ENCODE measurements around the gene MRPL28. TPM values are rescaled to one million over a fixed set of nuclear protein-coding genes. Genes with fewer than 3 reads are reported as not detected.

The MRPL28 gene
- total RNA-seq, 1 experiment from 2014 or later, result 61.4 TPM

DNA sequence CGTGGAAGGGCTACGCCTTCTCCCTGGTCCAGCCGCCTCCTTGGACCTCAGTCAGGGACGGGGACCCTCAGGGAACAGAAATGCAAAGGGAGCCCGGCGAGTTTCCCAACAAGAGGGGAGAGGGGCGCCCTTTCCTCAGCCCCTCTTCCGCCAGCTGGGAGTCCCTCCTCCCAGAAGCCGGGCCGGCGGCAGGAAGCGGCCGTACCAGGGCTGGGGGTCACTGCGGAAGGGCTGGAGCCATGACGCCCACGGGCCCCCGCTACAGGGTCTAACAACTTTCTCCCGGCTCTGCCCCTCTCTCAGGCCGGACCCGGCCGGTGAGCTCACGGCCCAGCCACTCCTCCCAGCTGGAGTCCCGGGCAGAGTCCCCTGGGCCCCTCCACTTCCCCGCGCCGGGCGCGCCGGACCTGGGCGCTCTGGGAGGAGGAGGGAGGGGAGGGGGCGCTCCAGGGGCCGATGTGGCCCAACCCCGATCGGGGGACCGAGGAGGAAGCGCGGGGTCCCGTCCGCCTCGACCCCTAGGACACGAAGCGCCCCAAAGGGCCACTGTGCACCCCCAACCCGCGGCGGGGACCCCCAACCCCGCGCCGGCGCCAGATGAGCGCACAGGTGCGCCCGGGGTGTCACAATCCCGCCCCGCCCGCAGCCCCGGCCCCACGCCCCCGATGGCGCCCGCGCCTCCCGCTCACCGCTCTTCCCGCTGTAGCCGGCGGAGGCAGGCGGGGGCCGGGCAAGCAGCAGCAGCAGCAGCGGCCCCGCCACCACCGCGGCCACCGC is 10.9 kb upstream of the MRPL28 start (continued):
- no peak for TF ChIP-seq SIN3A (IDR thresholded peaks at IDR 0.05; ENCODE audit: low read depth)
- TF ChIP-seq TCF7L2 (IDR thresholded peaks at IDR 0.05; ENCODE audit: borderline replicate concordance, extremely low read depth, insufficient read depth, insufficient read length), result no peak
- TF ChIP-seq ZNF274 (IDR thresholded peaks at IDR 0.05; ENCODE audit: low read depth, low read length), result no peak
- no peak for TF ChIP-seq POLR2AphosphoS5 (IDR thresholded peaks at IDR 0.05; ENCODE audit: low read depth, low read length)
- TF ChIP-seq FOSL1 (IDR thresholded peaks at IDR 0.05; ENCODE audit: low read depth), result no peak

- CTCF ChIA-PET, result no interaction called here
- peak; percentile 31 for ATAC-seq
- TF ChIP-seq SRF (IDR thresholded peaks at IDR 0.05; ENCODE audit: low read depth) (no peak), JUND (IDR thresholded peaks at IDR 0.05) (no peak), ELF1 (IDR thresholded peaks at IDR 0.05; ENCODE audit: borderline replicate concordance, low read depth) (no peak), REST (IDR thresholded peaks at IDR 0.05; ENCODE audit: low read depth) (no peak), RAD21 (IDR thresholded peaks at IDR 0.05; ENCODE audit: low read depth) (no peak), SIN3A (IDR thresholded peaks at IDR 0.05; ENCODE audit: low read depth) (no peak), FOSL1 (IDR thresholded peaks at IDR 0.05; ENCODE audit: low read depth) (no peak), EZH2phosphoT487 (IDR thresholded peaks at IDR 0.05; ENCODE audit: borderline replicate concordance) (no peak), CTCF (IDR thresholded peaks at IDR 0.05 in 2 of 3, conservative IDR thresholded peaks at IDR 0.05 in 1 of 3; ENCODE audit: borderline replicate concordance in 1 of 3, insufficient read depth in 1 of 3, low read depth in 2 of 3, low read length in 2 of 3) (no peak), EZH2 (IDR thresholded peaks at IDR 0.05) (no peak)
Observed at GRCh38 chr16:380762-381011, 10.3 kb upstream of the MRPL28 start.

More at GRCh38 chr16:380762-381011, 10.3 kb upstream of the MRPL28 start:
- Histone ChIP-seq H3K36me3 (ENCODE audit: control insufficient read depth in 1 of 2, insufficient read depth in 2 of 2, low read length in 2 of 2) (no peaks in the 10 kb centered on the region), H3K27me3 (ENCODE audit: insufficient read depth, low read length) (no peaks in the 10 kb centered on the region), H3K4me1 (ENCODE audit: control insufficient read depth in 1 of 2, insufficient read depth in 2 of 2, low read length in 2 of 2) (peaks cover 6 to 18% of the 10 kb centered on the region in 2 experiments; a peak in 3 of 4 replicates), H3K4me2 (ENCODE audit: low read length) (peak overlapping the region; percentile 72), H3K79me2 (ENCODE audit: insufficient read depth, low read length) (peaks cover 7% of the 10 kb centered on the region; the same call in 1 of the 2 replicates), H3K4me3 (replicated peaks in 1 of 2; ENCODE audit: low read depth in 1 of 2, low read length in 2 of 2) (peak overlapping the region; percentile 55 to 65), H3K27ac (ENCODE audit: low read depth, low read length) (peak overlapping the region; percentile 70), H3K9me3 (ENCODE audit: control insufficient read depth in 1 of 2, insufficient read depth in 1 of 2, low read depth in 1 of 2, low read length in 2 of 2) (no peaks in the 10 kb centered on the region), H2AFZ (ENCODE audit: low read depth, low read length, poor library complexity, severe bottlenecking) (no peak overlapping the region), H3K9me2 (ENCODE audit: insufficient read depth) (no peaks in the 10 kb centered on the region), H4K20me1 (ENCODE audit: insufficient read depth) (no peaks in the 10 kb centered on the region), H3K9ac (ENCODE audit: low read length) (peak overlapping the region; percentile 70)
- POLR2A ChIA-PET, result interaction anchor here (1.4 kb wide), 1 partner anchor 10 kb away, joined by 5 read pairs; the partner anchor contains the start of gene MRPL28
- no TSS peak for BruUV-seq (replicated peaks)
- DNase-seq (ENCODE audit: low read depth, low spot score), result no peak
- RAD21 ChIA-PET (ENCODE audit: low non-redundant PET in 1 of 2, low total read pairs in 2 of 2, uncharacterized antibody in 2 of 2, unreplicated experiment in 2 of 2), result no interaction called here
- intact Hi-C loops (cut with micrococcal nuclease), result no loop called here

Data from HCT116 (cell line).